Measurements from ENCODE around the gene ATG4A. TPM values are rescaled to one million over a fixed set of nuclear protein-coding genes. Genes with fewer than 3 reads are reported as not detected.

The ATG4A gene
- total and polyA plus RNA-seq, 2 donors (not counting 1 experiment from before 2014, with no cell fraction given), result 13.5 to 13.8 TPM

DNA sequence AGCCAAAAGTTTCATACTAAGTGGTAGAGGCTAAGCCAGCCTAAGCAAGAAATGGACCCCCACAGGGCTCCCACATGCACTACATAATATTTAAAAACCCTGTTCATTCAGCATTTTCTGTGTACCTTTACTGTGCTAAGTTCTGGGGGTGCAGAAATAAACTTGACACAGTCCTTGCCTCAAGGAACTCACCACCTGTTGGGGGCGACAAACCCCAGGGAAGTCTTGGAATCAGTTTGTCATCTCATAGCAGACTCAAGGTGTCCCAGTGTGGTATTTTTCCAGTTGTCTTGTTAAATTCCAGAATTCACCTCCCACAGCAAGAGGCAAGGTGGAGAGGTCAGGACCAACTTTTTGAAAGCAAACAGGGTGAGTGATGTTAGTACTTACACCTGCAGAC, 43.1 kb downstream of the ATG4A start:
- H3K79me2 ChIP-seq (ENCODE audit: control insufficient read depth, insufficient read depth, low read length), result no peaks in the 10 kb centered on the region
- TF ChIP-seq, protein P1, sequence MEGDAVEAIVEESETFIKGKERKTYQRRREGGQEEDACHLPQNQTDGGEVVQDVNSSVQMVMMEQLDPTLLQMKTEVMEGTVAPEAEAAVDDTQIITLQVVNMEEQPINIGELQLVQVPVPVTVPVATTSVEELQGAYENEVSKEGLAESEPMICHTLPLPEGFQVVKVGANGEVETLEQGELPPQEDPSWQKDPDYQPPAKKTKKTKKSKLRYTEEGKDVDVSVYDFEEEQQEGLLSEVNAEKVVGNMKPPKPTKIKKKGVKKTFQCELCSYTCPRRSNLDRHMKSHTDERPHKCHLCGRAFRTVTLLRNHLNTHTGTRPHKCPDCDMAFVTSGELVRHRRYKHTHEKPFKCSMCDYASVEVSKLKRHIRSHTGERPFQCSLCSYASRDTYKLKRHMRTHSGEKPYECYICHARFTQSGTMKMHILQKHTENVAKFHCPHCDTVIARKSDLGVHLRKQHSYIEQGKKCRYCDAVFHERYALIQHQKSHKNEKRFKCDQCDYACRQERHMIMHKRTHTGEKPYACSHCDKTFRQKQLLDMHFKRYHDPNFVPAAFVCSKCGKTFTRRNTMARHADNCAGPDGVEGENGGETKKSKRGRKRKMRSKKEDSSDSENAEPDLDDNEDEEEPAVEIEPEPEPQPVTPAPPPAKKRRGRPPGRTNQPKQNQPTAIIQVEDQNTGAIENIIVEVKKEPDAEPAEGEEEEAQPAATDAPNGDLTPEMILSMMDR (conservative IDR thresholded peaks at IDR 0.05 in 1 of 2, IDR thresholded peaks at IDR 0.05 in 1 of 2; ENCODE audit: low read depth in 1 of 2, low read length in 2 of 2), result no peak
- TF ChIP-seq EZH2 (IDR thresholded peaks at IDR 0.05; ENCODE audit: low read length, missing control alignments), result no peak
- H3K36me3 ChIP-seq (ENCODE audit: control insufficient read depth, insufficient read depth, low read length), result peaks cover 2% of the 10 kb centered on the region
- H3K9me3 ChIP-seq (ENCODE audit: control insufficient read depth, insufficient read depth, low read depth, low read length), result no peaks in the 10 kb centered on the region
- H4K20me1 ChIP-seq (ENCODE audit: control insufficient read depth, extremely low read depth, insufficient read depth, low read length), result no peaks in the 10 kb centered on the region
- no peaks in the 10 kb centered on the region for H3K27me3 ChIP-seq (ENCODE audit: control insufficient read depth, insufficient read depth, low read length)
- no peaks in the 10 kb centered on the region for H3K4me1 ChIP-seq (ENCODE audit: control insufficient read depth, extremely low read depth, insufficient read depth, low read length)
- H2AFZ ChIP-seq (ENCODE audit: low read length), result no peak overlapping the region
- H3K4me3 ChIP-seq (replicated peaks in 1 of 4; ENCODE audit: control extremely low read depth in 1 of 4, insufficient read depth in 1 of 4, low read depth in 3 of 4, low read length in 4 of 4), result no peak overlapping the region
- H3K4me2 ChIP-seq (ENCODE audit: extremely low read depth, insufficient read depth, low read length), result no peak overlapping the region
- no peak for DNase-seq (ENCODE audit: low read depth in 2 of 2)
- no peak overlapping the region for H3K27ac ChIP-seq (ENCODE audit: insufficient read depth, low read length)
- no peak overlapping the region for H3K9ac ChIP-seq (ENCODE audit: insufficient read depth, low read length)

GRCh38 chrX:108138814-108139702, 47.5 kb downstream of the ATG4A start:
- no peak overlapping the region for H3K4me3 ChIP-seq (replicated peaks in 1 of 4; ENCODE audit: control extremely low read depth in 1 of 4, insufficient read depth in 1 of 4, low read depth in 3 of 4, low read length in 4 of 4)
- H3K36me3 ChIP-seq (ENCODE audit: control insufficient read depth, insufficient read depth, low read length), result peaks cover 2% of the 10 kb centered on the region
- no peaks in the 10 kb centered on the region for H3K79me2 ChIP-seq (ENCODE audit: control insufficient read depth, insufficient read depth, low read length)
- H3K9ac ChIP-seq (ENCODE audit: insufficient read depth, low read length), result no peak overlapping the region
- peak in 1 of 2 donors; percentile 5 for DNase-seq (ENCODE audit: low read depth in 2 of 2)
- no peak overlapping the region for H2AFZ ChIP-seq (ENCODE audit: low read length)
- no peaks in the 10 kb centered on the region for H3K9me3 ChIP-seq (ENCODE audit: control insufficient read depth, insufficient read depth, low read depth, low read length)
- no peaks in the 10 kb centered on the region for H3K27me3 ChIP-seq (ENCODE audit: control insufficient read depth, insufficient read depth, low read length)
- no peaks in the 10 kb centered on the region for H3K4me1 ChIP-seq (ENCODE audit: control insufficient read depth, extremely low read depth, insufficient read depth, low read length)
- H3K27ac ChIP-seq (ENCODE audit: insufficient read depth, low read length), result no peak overlapping the region
- TF ChIP-seq, protein P1 (conservative IDR thresholded peaks at IDR 0.05 in 1 of 2, IDR thresholded peaks at IDR 0.05 in 1 of 2; ENCODE audit: low read depth in 1 of 2, low read length in 2 of 2), result peak; percentile 32 to 47
- no peak for TF ChIP-seq EZH2 (IDR thresholded peaks at IDR 0.05; ENCODE audit: low read length, missing control alignments)
- no peaks in the 10 kb centered on the region for H4K20me1 ChIP-seq (ENCODE audit: control insufficient read depth, extremely low read depth, insufficient read depth, low read length)
- no peak overlapping the region for H3K4me2 ChIP-seq (ENCODE audit: extremely low read depth, insufficient read depth, low read length)

GRCh38 chrX:108148524-108148923, 56.9 kb downstream of the ATG4A start:
- Histone ChIP-seq H3K4me1 (ENCODE audit: control insufficient read depth, extremely low read depth, insufficient read depth, low read length) (no peaks in the 10 kb centered on the region), H3K27me3 (ENCODE audit: control insufficient read depth, insufficient read depth, low read length) (no peaks in the 10 kb centered on the region), H3K36me3 (ENCODE audit: control insufficient read depth, insufficient read depth, low read length) (no peaks in the 10 kb centered on the region), H4K20me1 (ENCODE audit: control insufficient read depth, extremely low read depth, insufficient read depth, low read length) (no peaks in the 10 kb centered on the region), H3K9ac (ENCODE audit: insufficient read depth, low read length) (no peak overlapping the region), H3K4me2 (ENCODE audit: extremely low read depth, insufficient read depth, low read length) (no peak overlapping the region), H3K9me3 (ENCODE audit: control insufficient read depth, insufficient read depth, low read depth, low read length) (no peaks in the 10 kb centered on the region), H2AFZ (ENCODE audit: low read length) (no peak overlapping the region), H3K79me2 (ENCODE audit: control insufficient read depth, insufficient read depth, low read length) (no peaks in the 10 kb centered on the region), H3K27ac (ENCODE audit: insufficient read depth, low read length) (no peak overlapping the region), H3K4me3 (replicated peaks in 1 of 4; ENCODE audit: control extremely low read depth in 1 of 4, insufficient read depth in 1 of 4, low read depth in 3 of 4, low read length in 4 of 4) (no peak overlapping the region)
- no peak for TF ChIP-seq EZH2 (IDR thresholded peaks at IDR 0.05; ENCODE audit: low read length, missing control alignments)
- TF ChIP-seq, protein P1 (conservative IDR thresholded peaks at IDR 0.05 in 1 of 2, IDR thresholded peaks at IDR 0.05 in 1 of 2; ENCODE audit: low read depth in 1 of 2, low read length in 2 of 2), result no peak
- DNase-seq (ENCODE audit: low read depth in 2 of 2), result no peak
